Right renal cortex interstitium (tissue), 3 donors: ENCODE results near the gene TRANK1. TPM values are rescaled to one million over a fixed set of nuclear protein-coding genes. Genes with fewer than 3 reads are reported as not detected.
"Not testable (repeated sequence)": the region's sequence is repeated elsewhere in the genome, so short reads cannot be mapped to it uniquely, and the experiment has no call there.

Experiments used
- DNase-seq, 3 donors: peaks; one replicate each; pipeline ENCODE4 v3.0.0-alpha.2; 2013; ENCODE audit warnings: low read depth in 3 of 3, low spot score in 2 of 3
- polyA plus RNA-seq, 3 donors: library from polyadenylated mRNA; unstranded; fragments of 120-200 nt; gene quantifications; one replicate each; pipeline ENCODE4 v1.2.1, GENCODE V29; 2013; ENCODE audit not compliant: insufficient read length in 3 of 3

The TRANK1 gene
- polyA plus RNA-seq, 3 donors, result 5.5 to 8.3 (median 5.8) TPM

DNA sequence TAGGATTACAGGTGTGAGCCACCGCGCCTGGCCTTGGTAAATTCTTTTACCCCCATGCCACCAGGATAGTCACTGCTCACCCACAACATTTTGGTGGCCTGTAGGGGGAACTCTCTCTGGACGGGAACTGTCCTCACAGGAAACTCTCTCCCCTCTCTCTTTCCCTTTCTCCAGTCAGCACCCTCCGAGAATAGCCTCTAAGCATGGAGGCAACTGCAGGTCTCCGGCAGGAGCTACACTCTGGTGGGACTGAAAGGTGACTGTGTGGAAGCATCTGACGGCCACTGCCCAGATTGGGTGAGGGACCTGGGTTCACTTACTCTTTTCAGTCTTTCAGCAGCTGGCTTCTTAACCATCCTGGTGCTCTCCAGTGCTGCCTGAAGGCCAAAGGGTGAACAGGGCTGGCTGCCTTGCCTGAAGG, 21.3 kb downstream of the TRANK1 start:
- no peak for DNase-seq

DNA sequence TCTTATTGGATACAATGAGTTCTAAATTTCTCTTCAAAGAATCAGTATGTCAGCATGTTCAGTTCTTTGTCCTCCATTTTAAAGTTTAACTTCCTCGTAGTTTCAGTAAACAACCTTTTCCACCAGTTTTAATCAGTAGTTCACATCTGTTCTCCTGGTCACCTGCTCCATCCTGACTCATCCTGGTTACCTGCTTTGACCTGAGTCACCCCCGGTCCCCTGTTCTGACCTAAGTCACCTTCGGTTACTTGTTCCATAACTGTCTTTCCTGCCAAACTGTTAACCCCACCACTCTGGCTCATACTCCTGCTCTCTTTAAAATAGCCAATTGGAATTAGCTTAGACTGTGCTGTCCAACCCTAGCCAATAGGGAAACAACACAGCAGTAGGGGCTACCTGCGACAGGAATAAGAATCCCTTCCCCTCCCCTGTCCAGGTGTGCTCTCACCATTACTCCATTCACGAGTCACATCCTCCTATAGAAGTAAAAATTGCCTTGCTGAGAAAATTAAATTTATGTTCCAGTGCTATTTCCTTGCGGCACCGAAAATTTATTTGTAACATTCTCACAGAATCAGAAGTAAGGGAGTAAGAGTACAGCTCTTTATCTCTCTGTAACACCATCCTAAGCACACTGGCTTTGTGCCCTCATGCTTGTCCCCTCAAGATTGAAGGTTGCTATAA, 23.8 kb downstream of the TRANK1 start:
- no peak for DNase-seq

DNA sequence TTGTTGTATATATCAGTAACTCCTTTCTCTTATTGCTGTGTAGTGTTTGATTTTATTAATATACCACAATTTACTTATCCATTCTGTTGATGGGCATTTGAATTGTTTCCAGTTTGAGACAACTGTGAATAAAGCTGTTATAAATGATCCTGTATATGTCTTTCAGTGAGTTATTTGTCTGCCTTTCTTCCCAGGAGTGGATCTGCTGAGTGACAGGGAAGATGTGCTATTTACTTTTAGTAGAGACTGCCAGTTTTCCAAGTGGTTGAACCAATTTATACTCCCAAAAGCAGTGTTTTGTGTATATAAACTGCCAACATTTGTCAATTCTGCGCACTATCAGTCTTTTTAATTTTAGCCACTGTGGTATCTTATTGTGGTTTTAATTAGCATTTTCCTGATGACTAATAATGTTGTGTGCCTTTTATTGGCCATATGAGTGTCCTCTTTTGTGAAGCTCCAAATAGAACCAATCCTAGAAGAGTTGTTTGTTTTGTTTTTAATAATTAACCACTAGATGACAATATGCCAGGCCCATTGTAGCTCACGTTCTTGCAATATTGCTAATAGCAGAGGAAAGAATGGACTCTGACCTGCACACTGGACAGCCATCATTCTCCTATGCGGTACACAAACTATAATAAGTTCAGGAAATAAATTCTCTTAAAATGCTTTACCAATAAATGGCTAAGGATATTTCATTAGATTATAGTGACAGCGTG, 25.3 kb downstream of the TRANK1 start:
- DNase-seq, result no peak

DNA sequence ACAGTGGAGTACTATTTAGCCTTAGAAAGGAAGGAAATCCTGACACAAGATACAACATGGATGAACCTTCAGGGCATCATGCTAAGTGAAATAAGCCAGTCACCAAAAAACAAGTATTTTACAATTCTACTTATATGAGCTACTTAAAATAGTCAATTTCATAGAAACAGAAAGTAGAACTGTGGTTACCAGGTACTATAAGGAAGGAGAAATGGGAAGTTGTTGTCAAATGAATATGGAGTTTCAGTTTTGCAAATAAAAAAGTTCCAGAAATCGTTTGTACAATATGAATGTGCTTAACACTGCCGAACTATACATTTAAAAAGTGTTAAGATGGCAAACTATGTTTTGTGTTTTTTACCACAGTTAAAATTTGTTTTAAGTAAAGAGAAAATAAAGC, 26.8 kb downstream of the TRANK1 start:
- DNase-seq, result no peak

DNA sequence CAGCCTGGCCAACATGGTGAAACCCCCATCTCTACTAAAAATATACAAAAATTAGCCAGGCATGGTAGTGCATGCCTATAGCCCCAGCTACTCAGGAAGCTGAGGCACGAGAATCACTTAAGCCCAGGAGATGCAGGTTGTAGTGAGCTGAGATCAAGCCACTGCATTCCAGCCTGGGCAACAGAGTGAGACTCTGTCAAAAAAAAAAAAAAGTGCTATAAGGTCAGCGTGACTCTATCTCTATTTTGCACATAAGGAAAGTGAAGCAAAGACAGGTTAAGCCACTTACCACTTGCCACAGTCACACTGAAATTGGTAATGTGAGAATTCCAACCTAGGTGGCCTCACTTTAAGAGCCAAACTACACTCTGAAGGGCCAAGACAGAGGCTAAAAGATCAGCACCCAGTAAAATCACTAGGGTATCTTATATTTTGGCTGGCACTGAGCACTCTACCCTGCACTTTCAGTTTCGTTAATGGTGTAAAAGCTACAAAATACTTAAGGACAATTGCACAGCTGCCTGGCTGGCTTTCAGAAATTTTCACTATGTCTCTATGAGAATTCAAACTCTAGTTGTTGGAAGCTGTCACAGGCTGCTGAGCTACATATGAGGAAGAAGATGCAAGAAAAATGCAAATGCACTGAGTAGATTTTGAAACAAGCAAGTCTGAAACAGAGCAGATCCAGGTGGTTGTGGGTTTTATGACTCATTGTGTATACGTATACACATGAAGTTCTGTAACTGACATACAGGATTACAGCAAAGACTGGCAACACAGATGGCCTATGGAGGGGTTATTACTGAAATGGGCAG, 32.7 kb downstream of the TRANK1 start:
- DNase-seq, result no peak

DNA sequence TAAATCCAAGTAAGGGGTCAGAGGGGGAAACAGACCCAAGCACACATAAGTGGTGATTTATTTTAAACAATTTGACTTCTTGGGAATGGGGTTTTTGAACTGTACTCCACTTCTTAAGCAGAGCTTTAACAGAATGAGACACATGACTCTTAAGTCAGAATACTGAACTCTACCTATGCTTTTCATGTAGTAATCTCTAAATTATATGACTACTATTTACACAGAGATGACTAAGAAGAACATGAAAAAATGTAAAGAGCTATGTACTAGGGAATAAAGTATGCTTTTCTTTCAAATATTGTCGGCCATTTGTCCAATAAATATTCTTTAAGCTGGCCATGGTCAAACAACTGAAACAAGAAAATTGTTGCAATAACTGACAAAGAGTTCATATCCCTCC, 35.2 kb downstream of the TRANK1 start:
- DNase-seq, result no peak

DNA sequence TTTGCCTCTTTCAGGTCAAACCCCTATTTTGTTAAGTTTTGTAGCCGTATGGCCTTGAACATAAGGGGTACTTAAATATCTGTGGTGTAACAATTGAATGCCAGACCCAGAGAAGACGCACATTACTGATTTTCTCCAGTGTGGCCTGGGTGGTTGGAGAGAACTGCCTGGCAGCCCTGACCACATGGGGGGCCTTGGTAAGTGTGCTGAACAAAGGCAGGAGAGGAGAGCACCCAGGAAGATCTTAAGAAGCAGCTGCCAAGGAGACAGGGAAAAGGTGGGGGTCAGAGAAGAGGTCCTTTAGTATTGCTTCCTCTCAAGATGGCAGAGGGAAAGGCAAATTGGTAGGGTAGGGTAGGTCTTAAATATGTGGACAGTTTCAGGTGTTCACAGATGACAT, 35.7 kb downstream of the TRANK1 start:
- no peak for DNase-seq

DNA sequence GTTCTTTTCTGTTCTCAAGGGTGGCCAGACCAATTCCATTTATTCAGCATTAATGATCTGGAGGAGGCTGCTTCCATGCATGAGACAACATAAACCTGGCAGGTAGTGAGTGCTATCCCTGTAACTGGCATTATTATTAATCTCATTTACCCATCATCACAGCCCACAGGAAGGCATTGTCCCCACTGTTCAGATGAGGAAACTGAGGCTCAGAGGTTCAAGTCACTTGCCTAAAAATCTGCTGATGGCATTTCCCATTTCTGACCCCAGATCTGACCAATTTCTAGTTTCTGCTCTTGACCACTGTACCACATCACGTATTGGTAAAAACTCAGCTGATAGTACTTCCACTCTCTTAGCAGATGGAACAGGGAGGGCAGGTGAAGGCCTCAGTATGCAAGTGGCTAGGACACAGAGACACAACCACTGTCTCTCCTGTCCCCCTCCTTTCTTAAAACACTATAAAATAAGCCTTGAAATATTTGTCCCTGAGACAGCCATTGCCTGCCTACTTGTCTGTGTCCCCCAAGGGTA, 36.1 kb downstream of the TRANK1 start:
- DNase-seq, result no peak

DNA sequence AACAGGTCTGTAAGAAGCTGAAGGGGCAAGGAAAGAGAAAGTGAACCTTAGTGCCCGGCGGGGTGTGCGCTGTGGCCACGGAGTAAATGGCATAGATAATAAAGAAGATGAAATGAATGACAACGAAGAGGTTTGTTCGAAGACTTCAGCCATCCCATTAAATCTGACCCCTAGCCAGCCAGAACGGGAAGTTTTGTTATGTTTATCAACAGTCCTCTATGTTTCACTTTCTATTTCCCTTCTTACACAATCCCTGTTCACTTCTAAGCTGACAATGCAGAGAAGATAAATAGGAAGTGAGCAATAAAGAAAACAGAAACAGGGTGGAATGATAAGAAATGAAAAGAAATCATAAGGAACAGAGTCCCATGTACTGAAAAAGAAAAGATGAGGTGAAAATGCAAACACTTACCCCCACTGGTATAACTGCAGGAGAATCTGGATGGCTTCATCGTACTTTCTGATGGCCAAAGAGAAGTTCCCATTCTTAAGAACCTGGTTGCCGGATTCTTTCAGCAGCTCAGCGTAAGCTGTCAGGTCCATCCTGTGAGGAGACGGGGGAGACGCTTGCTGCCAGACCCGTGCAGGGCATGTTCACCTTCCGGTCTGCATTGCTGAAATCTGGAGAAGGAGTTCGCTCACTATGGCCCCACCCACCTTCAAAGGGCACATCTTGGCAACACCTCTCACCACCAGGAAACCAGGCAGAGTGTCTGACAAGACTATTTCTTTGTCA, 36.8 kb downstream of the TRANK1 start:
- DNase-seq, result no peak

DNA sequence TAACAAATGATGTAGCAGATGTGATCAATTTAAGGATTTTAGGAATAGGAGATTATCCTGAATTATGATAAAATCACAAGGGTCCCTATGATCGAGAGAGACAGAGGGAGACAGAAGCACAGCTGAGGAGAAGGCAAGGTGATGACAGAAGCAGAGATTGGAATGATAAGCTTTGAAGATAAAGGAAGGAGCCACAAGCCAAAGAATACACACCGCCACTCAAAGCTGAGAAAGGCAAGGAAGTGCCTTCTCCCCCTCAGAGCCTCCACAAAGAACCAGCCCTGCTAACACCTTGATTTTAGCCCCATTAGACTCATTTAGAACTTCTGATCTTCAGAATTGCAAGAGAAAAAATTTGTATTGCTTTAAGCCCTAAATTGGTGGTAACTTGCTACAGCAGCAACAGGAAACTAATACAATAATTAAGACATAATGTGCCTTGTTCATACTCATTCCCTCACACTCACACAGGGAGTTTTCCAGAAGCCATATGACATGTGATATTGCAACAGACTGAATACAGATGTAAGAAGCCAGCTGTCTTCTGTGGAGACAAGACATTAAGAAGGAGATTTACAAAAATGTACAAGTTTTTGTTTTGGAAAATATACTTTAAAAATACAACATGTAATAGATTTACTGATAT, 38.2 kb downstream of the TRANK1 start:
- no peak for DNase-seq

DNA sequence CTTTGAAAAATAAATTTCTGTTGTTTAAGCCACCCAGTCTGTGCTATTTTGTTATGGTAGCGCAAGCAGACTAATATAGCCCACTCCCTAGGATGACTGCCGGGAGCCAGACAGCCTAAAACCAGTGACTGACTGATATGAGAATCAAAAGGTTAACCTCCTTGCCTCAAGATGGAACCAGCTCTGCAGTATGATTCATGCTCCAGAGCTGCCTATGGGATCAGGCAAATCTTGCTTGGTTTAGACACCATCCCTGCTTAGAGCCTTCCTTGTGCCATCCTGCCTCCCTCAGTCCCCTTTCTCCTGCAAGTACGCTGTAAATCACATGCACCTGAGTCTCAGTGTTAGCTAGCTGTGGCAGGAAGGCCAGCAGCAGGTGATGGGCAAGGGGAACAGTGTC, 39.3 kb downstream of the TRANK1 start:
- DNase-seq, result no peak

DNA sequence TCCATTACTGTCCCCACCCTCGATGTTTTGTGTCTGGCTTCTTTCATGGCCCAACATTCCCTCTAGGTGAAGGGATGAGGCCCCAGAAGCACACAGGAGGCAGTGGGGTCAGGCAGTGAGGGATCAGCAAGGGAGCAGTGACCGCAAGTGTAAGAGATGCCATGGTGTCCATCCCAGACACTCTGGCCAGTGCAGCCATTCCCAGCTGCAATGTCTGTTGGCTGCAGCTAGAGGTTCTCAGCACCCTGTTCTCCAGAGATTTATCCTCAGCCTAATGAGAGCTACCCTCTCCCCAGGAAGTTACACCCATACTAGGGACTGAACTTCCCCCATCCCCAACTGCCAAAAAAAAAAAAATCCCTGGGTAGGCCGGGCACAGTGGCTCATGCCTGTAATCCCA, 40.2 kb downstream of the TRANK1 start:
- no peak for DNase-seq

DNA sequence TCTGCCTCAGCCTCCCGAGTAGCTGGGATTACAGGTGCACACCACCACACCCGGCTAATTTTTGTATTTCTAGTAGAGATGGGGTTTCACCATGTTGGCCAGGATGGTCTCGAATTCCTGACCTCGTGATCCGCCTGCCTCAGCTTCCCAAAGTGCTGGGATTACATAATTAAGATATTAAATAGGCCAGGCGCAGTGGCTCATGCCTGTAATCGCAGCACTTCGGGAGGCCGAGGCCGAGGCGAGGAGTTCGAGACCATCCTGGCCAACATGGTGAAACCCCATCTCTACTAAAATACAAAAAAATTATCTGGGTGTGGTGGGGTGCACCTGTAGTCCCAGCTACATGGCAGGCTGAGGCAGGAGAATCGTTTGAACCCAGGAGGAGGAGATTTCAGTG, 40.8 kb downstream of the TRANK1 start:
- DNase-seq, result not testable (repeated sequence)

DNA sequence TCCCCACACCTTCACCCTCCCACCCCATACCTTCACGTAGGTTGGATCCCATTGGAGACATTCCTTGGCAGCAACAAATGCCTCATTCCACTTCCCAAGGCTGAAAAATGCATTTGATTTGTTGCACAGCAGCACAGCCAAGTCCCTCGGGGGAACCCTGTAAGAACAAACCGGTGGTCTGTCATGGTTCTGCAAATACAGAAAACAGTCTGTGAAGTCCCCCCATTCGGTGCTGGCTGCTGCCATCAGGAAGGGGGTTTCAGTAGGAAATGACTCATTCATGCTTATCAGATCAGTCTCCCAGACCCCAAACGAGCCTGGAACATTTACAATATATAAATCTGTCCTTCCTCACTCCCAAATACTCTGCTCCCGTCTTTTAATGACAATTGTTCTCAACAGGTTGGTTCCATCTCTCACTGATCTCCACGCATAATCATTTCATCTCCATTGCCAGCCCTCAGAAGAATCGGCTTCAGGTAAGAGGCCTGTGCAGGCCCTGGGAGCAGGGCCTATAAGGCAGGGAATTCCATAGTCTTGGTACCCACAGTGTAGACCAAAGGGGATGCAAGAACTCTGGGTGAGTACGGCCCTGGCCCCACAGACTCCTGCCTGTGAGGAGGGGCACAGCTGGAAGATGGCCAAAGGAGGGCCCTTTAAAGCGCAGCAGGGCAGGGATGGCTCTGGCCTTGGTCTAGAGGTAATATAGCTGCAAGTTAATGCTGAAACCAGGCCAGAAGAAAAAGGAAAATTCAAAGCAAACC, 41.6 kb downstream of the TRANK1 start:
- DNase-seq, result no peak

DNA sequence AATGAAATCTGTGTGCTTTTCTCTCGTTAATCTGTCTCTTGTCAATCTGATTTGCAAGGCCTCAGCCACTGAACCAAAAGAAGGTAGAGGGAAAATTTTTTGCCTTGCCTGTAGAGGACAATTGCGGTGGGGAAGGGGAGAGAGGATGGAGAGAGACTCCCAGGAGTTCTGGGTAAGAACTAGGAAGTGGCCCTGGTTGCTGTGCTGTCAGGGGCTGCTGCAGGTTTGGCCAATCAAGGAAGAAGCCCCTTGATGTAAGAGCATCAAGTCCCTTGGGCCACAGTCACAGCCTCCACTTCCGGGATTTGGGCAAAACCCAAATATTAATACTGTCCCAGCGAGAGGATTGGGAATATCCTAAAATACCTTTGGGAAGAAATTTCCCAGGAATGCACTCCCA, 43.3 kb downstream of the TRANK1 start:
- no peak for DNase-seq

DNA sequence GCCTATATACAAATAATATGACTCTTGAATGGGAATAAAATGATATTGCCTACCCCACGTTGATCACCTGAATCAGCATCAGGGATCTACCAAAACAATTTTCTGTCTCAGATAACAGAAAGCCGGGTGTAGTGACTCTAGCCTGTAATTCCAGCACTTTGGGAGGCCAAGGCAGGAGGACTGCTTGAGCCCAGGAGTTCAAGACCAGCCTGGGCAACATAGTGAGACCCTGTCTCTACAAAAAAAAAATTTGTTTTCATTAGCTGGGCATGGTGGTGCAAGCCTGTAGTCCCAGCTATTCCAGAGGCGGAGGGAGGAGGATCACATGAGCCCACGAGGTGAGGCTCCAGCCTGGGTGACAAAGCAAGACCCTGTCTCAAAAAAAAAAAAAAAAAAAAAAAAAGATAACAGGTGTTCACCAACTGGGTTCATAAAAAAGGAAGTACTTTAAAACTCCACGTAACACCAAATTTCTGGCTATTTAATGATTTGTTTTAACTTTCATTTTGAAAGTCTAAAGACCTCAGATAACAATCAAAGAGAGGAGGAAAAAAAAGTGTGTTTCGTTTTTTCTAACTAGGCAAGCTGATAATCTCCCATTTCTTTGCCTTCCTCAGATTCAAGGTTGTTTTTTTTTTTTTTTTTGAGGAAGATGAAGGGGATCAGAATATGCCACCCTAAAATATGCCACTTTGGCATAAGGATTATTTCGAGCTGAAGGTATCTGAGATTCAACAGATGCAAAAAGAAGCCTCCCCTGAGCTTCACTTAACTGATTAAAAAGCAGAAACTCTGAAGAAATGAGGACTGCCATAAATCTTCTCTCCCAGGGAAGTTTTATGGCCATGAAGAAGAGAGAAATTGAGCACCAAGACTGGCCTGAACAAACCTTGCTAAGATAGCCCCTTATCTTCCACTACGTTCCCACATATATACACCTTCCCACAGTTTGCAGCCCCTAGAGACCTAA, 44.1 kb downstream of the TRANK1 start:
- no peak for DNase-seq

DNA sequence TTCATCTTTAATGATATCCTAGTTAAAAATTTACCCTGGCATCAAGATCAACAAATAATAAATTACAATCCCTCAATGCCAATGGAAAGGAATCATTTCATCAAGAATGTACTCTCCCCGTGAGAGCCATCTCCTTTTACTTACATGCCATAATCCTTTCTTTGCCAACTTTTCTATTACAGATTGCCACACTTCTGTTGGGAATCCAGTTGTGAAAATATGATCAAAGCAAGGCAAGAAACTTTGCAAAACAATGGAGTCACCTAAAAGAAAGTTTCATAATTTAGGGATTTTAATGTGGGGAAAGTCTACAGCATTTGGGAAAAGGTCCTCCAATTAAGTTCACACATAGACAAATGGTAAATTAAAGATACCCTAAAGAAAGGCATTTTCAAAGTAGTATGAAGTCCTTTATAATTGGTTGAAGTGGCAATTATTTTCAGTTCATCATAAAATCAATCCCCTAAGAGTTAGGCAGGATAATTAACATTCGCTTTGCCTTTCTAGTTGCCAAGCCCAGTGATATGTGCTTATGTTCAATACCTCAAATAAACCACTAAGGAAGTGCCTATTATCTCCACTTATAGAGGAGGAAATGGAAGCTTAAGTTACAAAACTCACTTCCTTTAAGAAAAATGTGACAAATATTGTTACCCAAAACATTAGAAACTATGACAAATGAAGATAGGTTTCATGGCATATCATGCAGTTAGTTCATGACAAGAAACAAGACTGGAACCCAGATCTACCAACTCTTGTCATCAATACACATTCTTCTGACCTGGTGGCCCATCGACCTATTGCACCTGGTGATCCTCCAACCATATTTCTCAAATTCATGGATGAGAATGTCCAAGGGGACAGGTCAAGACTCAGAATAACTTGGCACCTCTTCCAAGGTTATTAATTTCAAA, 49.1 kb downstream of the TRANK1 start:
- DNase-seq, result no peak
